H1 (cell line): ENCODE measurements around the gene MILR1. TPM values are rescaled to one million over a fixed set of nuclear protein-coding genes. Genes with fewer than 3 reads are reported as not detected.

Experiments used
- CTCF ChIA-PET: fragments of 300-600 bp; sonication (Branson Sonifier 250); formaldehyde crosslinking; loops from one replicate; lab custom pipeline; 2021; ENCODE audit not compliant: partially characterized antibody; lab: Charles Lee
- POLR2A ChIA-PET: fragments of 300-600 bp; sonication (Branson Sonifier 250); formaldehyde crosslinking; loops from one replicate; lab custom pipeline; 2021; ENCODE audit warnings: inconsistent platforms; ENCODE audit not compliant: partially characterized antibody; lab: Charles Lee
- DNase-seq, 2 experiments: peaks; one replicate each; pipeline versions ENCODE4 v3.0.0 to v3.0.0-alpha.2; 2010 to 2022; ENCODE audit warnings: low spot score in 2 of 2, low read depth in 1 of 2, mixed read lengths in 1 of 2
- FAIRE-seq: peaks from 2 replicates; lab custom pipeline; 2011; peaks lifted over from hg19 to GRCh38; lab: Jason Lieb, UNC
- H2AFZ ChIP-seq: 2 replicates; pipeline ENCODE4 v1.8.1; 2012; ENCODE audit warnings: low read length, inconsistent platforms
- H2AK5ac ChIP-seq: 2 replicates; pipeline ENCODE4 v1.6.1; 2013; ENCODE audit warnings: low read depth, low read length
- H2BK120ac ChIP-seq: replicated peaks from 2 replicates; pipeline ENCODE3; 2013; ENCODE audit warnings: low read depth, low read length, inconsistent platforms
- H2BK12ac ChIP-seq: 2 replicates; pipeline ENCODE4 v1.6.1; 2013; ENCODE audit warnings: low read depth, low read length
- H2BK15ac ChIP-seq: 2 replicates; pipeline ENCODE4 v1.6.1; 2013; ENCODE audit warnings: low read length
- H2BK20ac ChIP-seq: 2 replicates; pipeline ENCODE4 v1.6.1; 2013; ENCODE audit warnings: low read length
- H2BK5ac ChIP-seq: 2 replicates; pipeline ENCODE4 v1.6.1; 2013; ENCODE audit warnings: low read depth, low read length
- H3K14ac ChIP-seq: 2 replicates; pipeline ENCODE4 v1.6.1; 2013; ENCODE audit warnings: inconsistent platforms; ENCODE audit not compliant: insufficient read length
- H3K18ac ChIP-seq: 2 replicates; pipeline ENCODE4 v1.6.1; 2013; ENCODE audit warnings: low read length; ENCODE audit errors: extremely low read depth
- H3K23ac ChIP-seq: 2 replicates; pipeline ENCODE4 v1.6.1; 2013; ENCODE audit warnings: inconsistent platforms; ENCODE audit not compliant: insufficient read length
- H3K23me2 ChIP-seq: 2 replicates; pipeline ENCODE4 v1.6.1; 2013; ENCODE audit warnings: low read depth, low read length
- H3K27ac ChIP-seq: 2 replicates; pipeline ENCODE4 v1.6.1; 2011; ENCODE audit warnings: low read depth, low read length, inconsistent platforms
- H3K27me3 ChIP-seq, 4 experiments: replicated peaks in 1 of 4; 1 replicate in 1 of 4; 2 replicates in 3 of 4; pipeline versions ENCODE4 v1.6.1 to v1.8.1; 2011 to 2013; ENCODE audit warnings: low read length in 3 of 4, mild to moderate bottlenecking in 3 of 4, inconsistent platforms in 2 of 4, mixed read lengths in 2 of 4, moderate library complexity in 1 of 4; ENCODE audit not compliant: control insufficient read depth in 3 of 4, insufficient read depth in 3 of 4; ENCODE audit errors: extremely low read depth in 1 of 4
- H3K36me3 ChIP-seq, 4 experiments: 2 replicates each; pipeline versions ENCODE4 v1.6.1 to v1.8.1; 2011 to 2013; ENCODE audit warnings: mild to moderate bottlenecking in 4 of 4, low read length in 3 of 4, moderate library complexity in 2 of 4, control low read depth in 1 of 4, inconsistent platforms in 1 of 4; ENCODE audit not compliant: insufficient read depth in 4 of 4, control insufficient read depth in 2 of 4
- H3K4ac ChIP-seq: replicated peaks from 2 replicates; pipeline ENCODE3; 2013; ENCODE audit warnings: low read length, low read depth, mixed read lengths, inconsistent platforms; ENCODE audit not compliant: insufficient read length
- H3K4me1 ChIP-seq, 4 experiments: replicated peaks in 1 of 4; 1 replicate in 1 of 4; 2 replicates in 3 of 4; pipeline versions ENCODE4 v1.6.1 to v1.8.1; 2011 to 2013; ENCODE audit warnings: low read length in 3 of 4, inconsistent platforms in 2 of 4, mixed read lengths in 1 of 4; ENCODE audit not compliant: insufficient read depth in 4 of 4, control insufficient read depth in 3 of 4
- H3K4me2 ChIP-seq, 2 experiments: 2 replicates each; pipeline versions ENCODE4 v1.6.1 to v1.8.1; 2011 to 2013; ENCODE audit warnings: low read depth in 2 of 2, low read length in 2 of 2, control low read depth in 1 of 2, inconsistent platforms in 1 of 2, mild to moderate bottlenecking in 1 of 2; ENCODE audit not compliant: insufficient read depth in 1 of 2
- H3K4me3 ChIP-seq, 4 experiments: fragments of 200-600, 300-600 bp in 1 of 4; sonication (generic), shearing (Covaris generic), sonication (Bioruptor Twin) in 1 of 4; 2 replicates each; pipeline versions ENCODE4 v1.5.1 to v1.8.1; 2011 to 2016; ENCODE audit warnings: low read length in 4 of 4, low read depth in 3 of 4, control low read depth in 2 of 4, inconsistent platforms in 2 of 4, mild to moderate bottlenecking in 2 of 4, mixed read lengths in 1 of 4, moderate library complexity in 1 of 4; ENCODE audit not compliant: insufficient read depth in 2 of 4; ENCODE audit errors: extremely low read depth in 1 of 4
- H3K56ac ChIP-seq: replicated peaks from 2 replicates; pipeline ENCODE3; 2013; ENCODE audit warnings: low read depth, mild to moderate bottlenecking, mixed read lengths, low read length, inconsistent platforms; ENCODE audit not compliant: insufficient read length
- H3K79me1 ChIP-seq: 2 replicates; pipeline ENCODE4 v1.6.1; 2013; ENCODE audit warnings: low read depth, low read length, control low read depth
- H3K79me2 ChIP-seq, 2 experiments: 2 replicates each; pipeline versions ENCODE4 v1.6.1 to v1.8.1; 2012 to 2013; ENCODE audit warnings: low read length in 2 of 2, mild to moderate bottlenecking in 2 of 2, inconsistent platforms in 1 of 2; ENCODE audit not compliant: insufficient read depth in 2 of 2, control insufficient read depth in 1 of 2
- H3K9ac ChIP-seq, 4 experiments: replicated peaks in 1 of 4; 1 replicate in 1 of 4; 2 replicates in 3 of 4; pipeline versions ENCODE4 v1.6.1 to v1.8.1; 2011 to 2013; ENCODE audit warnings: low read depth in 3 of 4, low read length in 3 of 4, control low read depth in 2 of 4, mild to moderate bottlenecking in 2 of 4, moderate library complexity in 2 of 4, inconsistent platforms in 1 of 4; ENCODE audit errors: extremely low read depth in 1 of 4
- H3K9me3 ChIP-seq, 2 experiments: 2 replicates each; pipeline versions ENCODE4 v1.6.1 to v1.8.1; 2012 to 2013; ENCODE audit warnings: mild to moderate bottlenecking in 2 of 2, moderate library complexity in 2 of 2, control low read depth in 1 of 2, inconsistent platforms in 1 of 2, low read depth in 1 of 2, low read length in 1 of 2, mixed read lengths in 1 of 2; ENCODE audit not compliant: insufficient read depth in 2 of 2
- H4K20me1 ChIP-seq, 2 experiments: replicated peaks in 1 of 2; 2 replicates each; pipeline versions ENCODE3 to v1.8.1; 2011 to 2013; ENCODE audit warnings: inconsistent platforms in 2 of 2, low read length in 2 of 2, mild to moderate bottlenecking in 1 of 2; ENCODE audit not compliant: insufficient read depth in 2 of 2, control insufficient read depth in 1 of 2
- H4K5ac ChIP-seq: 2 replicates; pipeline ENCODE4 v1.6.1; 2013; ENCODE audit warnings: low read length, low read depth, mixed read lengths, inconsistent platforms; ENCODE audit not compliant: insufficient read length
- H4K8ac ChIP-seq: 2 replicates; pipeline ENCODE4 v1.8.0; 2013; ENCODE audit warnings: mild to moderate bottlenecking, moderate library complexity, low read length, inconsistent platforms; ENCODE audit not compliant: insufficient read depth; ENCODE audit errors: extremely low read depth
- H4K91ac ChIP-seq: replicated peaks from 2 replicates; pipeline ENCODE3; 2013; ENCODE audit warnings: low read length, mixed read lengths, inconsistent platforms; ENCODE audit not compliant: insufficient read length
- BCL11A ChIP-seq, 2 experiments: IDR thresholded peaks; one replicate each; pipeline ENCODE4 v1.6.1; 2011; ENCODE audit warnings: low read depth in 2 of 2, low read length in 2 of 2, mild to moderate bottlenecking in 2 of 2
- BRCA1 ChIP-seq: IDR thresholded peaks from 2 replicates; pipeline ENCODE4 v1.6.1; 2012; ENCODE audit warnings: low read depth, low read length, improper control_type of control experiment
- CBX8 ChIP-seq: fragments of 300-800, 300-1000 bp; sonication (generic); IDR thresholded peaks from 2 replicates; pipeline ENCODE4 v1.7.1; 2016; ENCODE audit warnings: low read depth, low read length, borderline replicate concordance
- CREB1 ChIP-seq: IDR thresholded peaks from 2 replicates; pipeline ENCODE4 v1.6.1; 2012; ENCODE audit warnings: inconsistent platforms
- FOSL1 ChIP-seq: IDR thresholded peaks from 2 replicates; pipeline ENCODE4 v1.6.1; 2011; ENCODE audit warnings: mild to moderate bottlenecking, low read depth, low read length, moderate library complexity; ENCODE audit not compliant: insufficient read depth
- RXRA ChIP-seq: IDR thresholded peaks from 2 replicates; pipeline ENCODE4 v1.6.1; 2011; ENCODE audit warnings: low read depth, mild to moderate bottlenecking, low read length, moderate library complexity; ENCODE audit not compliant: insufficient read depth
- SAP30 ChIP-seq: fragments of 300-600 bp; sonication (generic); IDR thresholded peaks from 2 replicates; pipeline ENCODE4 v1.7.1; 2012; ENCODE audit warnings: low read length, moderate library complexity, mild to moderate bottlenecking, inconsistent platforms; ENCODE audit not compliant: insufficient read depth, insufficient replicate concordance
- SIRT6 ChIP-seq: IDR thresholded peaks from one replicate; pipeline ENCODE4 v1.7.1; 2012; ENCODE audit warnings: low read length, inconsistent platforms
- TAF1 ChIP-seq: IDR thresholded peaks from 2 replicates; pipeline ENCODE4 v1.6.1; 2011; ENCODE audit warnings: mild to moderate bottlenecking, low read depth, low read length
- TEAD4 ChIP-seq: IDR thresholded peaks from 2 replicates; pipeline ENCODE4 v1.6.1; 2012; ENCODE audit warnings: low read depth, low read length, inconsistent platforms, mixed read lengths
- YY1 ChIP-seq: IDR thresholded peaks from 2 replicates; pipeline ENCODE4 v1.6.1; 2011; ENCODE audit warnings: low read depth, mild to moderate bottlenecking, low read length
- WGBS, 2 experiments: shearing (Covaris generic) in 1 of 2; methylation state at CpG; one replicate each; pipeline versions ENCODE4 v1.1.6 to v1.1.7; 2013 to 2015; ENCODE audit warnings: low lambda C conversion rate in 2 of 2, mixed read lengths in 2 of 2, inconsistent platforms in 1 of 2, low coverage in 1 of 2, missing lambda C conversion rate in 1 of 2; ENCODE audit not compliant: insufficient replicate concordance in 2 of 2, insufficient coverage in 1 of 2, insufficient read length in 1 of 2; ENCODE audit errors: extremely low coverage in 1 of 2, missing lambda C conversion rate in 1 of 2; 5-methylcytosine and 5-hydroxymethylcytosine counted together
- polyA plus RNA-seq, 7 experiments: library from polyadenylated mRNA; depleted of rRNA in 3 of 7; stranded (reverse) in 5 of 7; unstranded in 2 of 7; fragments of >200 nt in 5 of 7; fragments of 200-250 nt in 2 of 7; gene quantifications; 1 replicate in 5 of 7; 2 replicates in 1 of 7; 4 replicates in 1 of 7; pipeline versions ENCODE4 v1.2.1 to v1.2.3, GENCODE V29; 2011 to 2013; ENCODE audit warnings: missing spikeins in 2 of 7, mixed read lengths in 2 of 7
- total RNA-seq: library from RNA; stranded (reverse); fragmentation: NEBNext Ultra II Directional; extraction: Animal tissue kit (Norgen Biotek cat#: 25700); gene quantifications from 2 replicates; pipeline ENCODE4 v1.2.1, GENCODE V29; 2021

The MILR1 gene
- total and polyA plus RNA-seq, 2 of the 8 experiments (the other 6 are each of a cell fraction or from before 2014, with no cell fraction given): not detected

DNA sequence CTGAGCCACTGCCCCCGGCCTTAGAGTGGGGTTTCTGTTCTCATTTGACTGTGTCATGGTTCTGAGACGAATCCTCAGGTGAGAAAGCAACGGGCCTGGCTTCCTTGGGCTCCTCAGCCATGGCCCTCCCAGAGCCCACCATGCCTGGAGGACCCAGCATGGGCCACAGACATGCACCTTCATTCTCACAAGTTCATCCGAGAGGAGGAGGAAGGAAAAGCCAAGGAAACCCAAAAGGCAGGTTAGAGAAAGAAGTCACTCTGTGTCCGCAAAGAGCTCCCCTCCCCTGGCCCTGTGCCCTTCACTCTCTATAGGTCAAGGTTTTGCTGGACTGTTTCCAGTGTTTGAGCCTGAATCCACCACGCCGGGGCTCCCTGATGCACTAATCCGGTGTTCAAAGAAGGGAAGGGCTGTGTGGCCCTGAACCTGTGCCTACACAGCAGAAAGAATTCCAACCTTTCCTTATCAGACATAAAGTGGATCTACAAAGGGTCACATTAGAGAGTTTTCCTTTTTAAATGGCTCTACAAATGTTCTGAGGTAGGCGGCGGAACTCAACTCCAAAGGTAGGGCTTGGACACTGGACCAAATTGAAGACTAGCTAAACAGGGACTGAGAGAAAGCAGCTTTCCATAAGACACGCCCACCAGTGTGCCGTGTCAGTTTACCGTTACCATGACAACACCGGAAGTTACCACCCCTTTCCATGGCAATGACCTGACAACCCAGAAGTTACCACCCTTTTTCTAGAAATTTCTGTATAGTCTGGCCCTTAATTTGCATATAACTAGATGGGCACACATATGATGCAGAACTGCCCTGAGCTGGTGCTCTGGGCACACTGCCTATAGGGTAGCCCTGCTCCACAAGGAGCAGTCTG, 42.4 kb upstream of the MILR1 start:
- no peak for FAIRE-seq
- H2BK15ac ChIP-seq: 0 out of 2 replicates have a peak overlapping the region, but pooled peaks have one; percentile 46
- no peak overlapping the region for H4K8ac ChIP-seq
- no peak overlapping the region for H3K27ac ChIP-seq
- no peak overlapping the region for H3K9ac ChIP-seq
- no peaks in the 10 kb centered on the region for H4K20me1 ChIP-seq
- no peak overlapping the region for H4K5ac ChIP-seq
- H3K36me3 ChIP-seq: no peaks in the 10 kb centered on the region
- no peaks in the 10 kb centered on the region for H3K27me3 ChIP-seq
- CTCF ChIA-PET: interaction anchor here (0.9 to 5.9 kb wide), 5 partner anchors 14 to 97 kb away, joined by 3 to 44 read pairs (median 4); no protein-coding TSS in a partner anchor
- H3K4me1 ChIP-seq: peaks cover 8 to 12% (median 10%) of the 10 kb centered on the region in 4 experiments
- H3K4me2 ChIP-seq: no peak overlapping the region
- no peak overlapping the region for H2BK120ac ChIP-seq
- H3K18ac ChIP-seq: no peak overlapping the region
- no peak overlapping the region for H4K91ac ChIP-seq
- H3K4me3 ChIP-seq: no peak overlapping the region
- POLR2A ChIA-PET: interaction anchor here (0.6 to 1.8 kb wide), 2 partner anchors 90 to 259 kb away, joined by 3 read pairs; no protein-coding TSS in a partner anchor
- no peak overlapping the region for H2AFZ ChIP-seq
- no peak for DNase-seq
- H2AK5ac ChIP-seq: no peak overlapping the region
- no peak overlapping the region; the same call in 1 of the 2 replicates for H2BK20ac ChIP-seq
- no peak overlapping the region for H2BK5ac ChIP-seq
- H3K56ac ChIP-seq: no peak overlapping the region
- 0 out of 2 replicates have a peak, but pooled peaks cover 2% of the 10 kb centered on the region for H3K23me2 ChIP-seq
- no peak overlapping the region for H3K23ac ChIP-seq
- WGBS, 2 experiments: 90% methylated on average over 14 of the region's 14 CpGs; no CpG with 5 or more reads in 1 of the 2 experiments
- H3K4ac ChIP-seq: no peak overlapping the region
- no peaks in the 10 kb centered on the region for H3K9me3 ChIP-seq
- no peak overlapping the region for H3K14ac ChIP-seq
- no peaks in the 10 kb centered on the region for H3K79me1 ChIP-seq
- H3K79me2 ChIP-seq: no peaks in the 10 kb centered on the region
- H2BK12ac ChIP-seq: peak overlapping the region; percentile 39; the same call in 1 of the 2 replicates
- TF ChIP-seq RXRA (no peak), YY1 (no peak), CBX8 (no peak), SAP30 (no peak), BCL11A (IDR thresholded peaks at IDR 0.05; ENCODE audit: low read depth in 2 of 2, low read length in 2 of 2) (no peak), BRCA1 (no peak), SIRT6 (no peak), FOSL1 (no peak), TEAD4 (no peak), TAF1 (no peak), CREB1 (no peak)
